A673 (cell line): ENCODE measurements around the gene GALNTL6.

ENCODE experiments used
- CTCF ChIP-seq: fragments of 300-800, 200-600 bp; sonication (generic); conservative IDR thresholded peaks from 2 replicates; pipeline ENCODE4 v1.5.1; 2017; ENCODE audit warnings: low read depth, mild to moderate bottlenecking, antibody characterized with exemption, low read length, moderate library complexity, mixed read lengths
- EZH2 ChIP-seq: fragments of 200-600 bp; sonication (generic); IDR thresholded peaks from 2 replicates; pipeline ENCODE4 v1.6.1; 2017; ENCODE audit warnings: borderline replicate concordance, low read depth, mild to moderate bottlenecking, mixed read lengths, antibody characterized with exemption, low read length; ENCODE audit not compliant: poor library complexity, severe bottlenecking

GRCh38 chr4:172142281-172142741 is 329.1 kb downstream of the GALNTL6 start:
- no peak for TF ChIP-seq CTCF
- TF ChIP-seq EZH2, result no peak
